BJ (cell line): Measurements from ENCODE around the gene ACER3. TPM values are rescaled to one million over a fixed set of nuclear protein-coding genes. Genes with fewer than 3 reads are reported as not detected.
"Not testable (repeated sequence)": the region's sequence is repeated elsewhere in the genome, so short reads cannot be mapped to it uniquely, and the experiment has no call there.

ENCODE experiments used
- CTCF ChIA-PET: fragments of 350-600 bp; formaldehyde crosslinking; extraction: SDS; loops from one replicate; lab custom pipeline; 2021; ENCODE audit warnings: antibody characterized with exemption, inconsistent platforms; lab: Yijun Ruan, JAX
- POLR2A ChIA-PET: fragments of 300-600 bp; sonication (Branson Sonifier 250); formaldehyde crosslinking; extraction: SDS; loops from one replicate; lab custom pipeline; 2021; ENCODE audit warnings: antibody characterized with exemption; lab: Charles Lee
- DNase-seq: peaks from one replicate; pipeline ENCODE4 v3.0.0-alpha.2; 2011; ENCODE audit warnings: low read depth
- H3K27me3 ChIP-seq: 2 replicates; pipeline ENCODE4 v1.6.0; 2011; ENCODE audit warnings: low read length; ENCODE audit not compliant: control insufficient read depth, insufficient read depth
- H3K36me3 ChIP-seq: 2 replicates; pipeline ENCODE4 v1.5.1; 2011; ENCODE audit warnings: low read length; ENCODE audit not compliant: control insufficient read depth, insufficient read depth
- H3K4me3 ChIP-seq: 2 replicates; pipeline ENCODE4 v1.5.1; 2011; ENCODE audit warnings: low read depth, mild to moderate bottlenecking, control low read depth, low read length
- polyA plus RNA-seq: library from polyadenylated mRNA; depleted of rRNA; stranded (reverse); fragments of >200 nt; gene quantifications from 2 replicates; pipeline ENCODE4 v1.2.3, GENCODE V29; 2011
- TF ChIP-seq, protein P1 (sequence below): IDR thresholded peaks from 2 replicates; pipeline ENCODE4 v1.5.1; 2011; ENCODE audit warnings: low read depth, mild to moderate bottlenecking, control low read depth, inconsistent platforms, low read length, moderate library complexity; ENCODE audit not compliant: insufficient read depth

ACER3 gene
- polyA plus RNA-seq, 1 experiment, result 9.7 TPM

- TF ChIP-seq, protein P1, sequence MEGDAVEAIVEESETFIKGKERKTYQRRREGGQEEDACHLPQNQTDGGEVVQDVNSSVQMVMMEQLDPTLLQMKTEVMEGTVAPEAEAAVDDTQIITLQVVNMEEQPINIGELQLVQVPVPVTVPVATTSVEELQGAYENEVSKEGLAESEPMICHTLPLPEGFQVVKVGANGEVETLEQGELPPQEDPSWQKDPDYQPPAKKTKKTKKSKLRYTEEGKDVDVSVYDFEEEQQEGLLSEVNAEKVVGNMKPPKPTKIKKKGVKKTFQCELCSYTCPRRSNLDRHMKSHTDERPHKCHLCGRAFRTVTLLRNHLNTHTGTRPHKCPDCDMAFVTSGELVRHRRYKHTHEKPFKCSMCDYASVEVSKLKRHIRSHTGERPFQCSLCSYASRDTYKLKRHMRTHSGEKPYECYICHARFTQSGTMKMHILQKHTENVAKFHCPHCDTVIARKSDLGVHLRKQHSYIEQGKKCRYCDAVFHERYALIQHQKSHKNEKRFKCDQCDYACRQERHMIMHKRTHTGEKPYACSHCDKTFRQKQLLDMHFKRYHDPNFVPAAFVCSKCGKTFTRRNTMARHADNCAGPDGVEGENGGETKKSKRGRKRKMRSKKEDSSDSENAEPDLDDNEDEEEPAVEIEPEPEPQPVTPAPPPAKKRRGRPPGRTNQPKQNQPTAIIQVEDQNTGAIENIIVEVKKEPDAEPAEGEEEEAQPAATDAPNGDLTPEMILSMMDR, result no peak
- CTCF ChIA-PET, result interaction anchor here (0.7 to 1.1 kb wide), 4 partner anchors 24 to 619 kb away, joined by 3 to 4 read pairs (median 4); no protein-coding TSS in a partner anchor
- DNase-seq, result no peak
- POLR2A ChIA-PET, result no interaction called here
- no peaks in the 10 kb centered on the region for H3K36me3 ChIP-seq
- H3K27me3 ChIP-seq, result no peaks in the 10 kb centered on the region
- H3K4me3 ChIP-seq, result no peak overlapping the region
Observed at GRCh38 chr11:76825726-76826396, 34.9 kb upstream of the ACER3 start.

GRCh38 chr11:76826508-76826907 is 34.2 kb upstream of the ACER3 start:
- H3K36me3 ChIP-seq, POLR2A ChIA-PET, DNase-seq, CTCF ChIA-PET, H3K4me3 ChIP-seq, H3K27me3 ChIP-seq: not testable (repeated sequence)

- H3K4me3 ChIP-seq, CTCF ChIA-PET, H3K36me3 ChIP-seq, DNase-seq, H3K27me3 ChIP-seq, POLR2A ChIA-PET: not testable (repeated sequence)
Observed at GRCh38 chr11:76827005-76827404, 33.7 kb upstream of the ACER3 start.

- ChIA-PET CTCF (interaction anchor here (1.0 to 2.3 kb wide), 3 partner anchors 23 to 89 kb away, joined by 3 to 7 read pairs (median 5); no protein-coding TSS in a partner anchor), POLR2A (no interaction called here)
- DNase-seq, result no peak
- TF ChIP-seq, protein P1, result no peak
- no peak overlapping the region for H3K4me3 ChIP-seq
- peaks cover 6% of the 10 kb centered on the region for H3K27me3 ChIP-seq
- no peaks in the 10 kb centered on the region for H3K36me3 ChIP-seq
Observed at GRCh38 chr11:76830639-76831327, 29.9 kb upstream of the ACER3 start.

GRCh38 chr11:76831686-76832310 is 28.9 kb upstream of the ACER3 start:
- ChIA-PET CTCF (interaction anchor here (2.3 kb wide), 1 partner anchor 87 kb away, joined by 7 read pairs; no protein-coding TSS in a partner anchor), POLR2A (no interaction called here)
- TF ChIP-seq, protein P1, result no peak
- Histone ChIP-seq H3K27me3 (peaks cover 6% of the 10 kb centered on the region), H3K36me3 (no peaks in the 10 kb centered on the region), H3K4me3 (no peak overlapping the region)
- DNase-seq, result no peak

DNA sequence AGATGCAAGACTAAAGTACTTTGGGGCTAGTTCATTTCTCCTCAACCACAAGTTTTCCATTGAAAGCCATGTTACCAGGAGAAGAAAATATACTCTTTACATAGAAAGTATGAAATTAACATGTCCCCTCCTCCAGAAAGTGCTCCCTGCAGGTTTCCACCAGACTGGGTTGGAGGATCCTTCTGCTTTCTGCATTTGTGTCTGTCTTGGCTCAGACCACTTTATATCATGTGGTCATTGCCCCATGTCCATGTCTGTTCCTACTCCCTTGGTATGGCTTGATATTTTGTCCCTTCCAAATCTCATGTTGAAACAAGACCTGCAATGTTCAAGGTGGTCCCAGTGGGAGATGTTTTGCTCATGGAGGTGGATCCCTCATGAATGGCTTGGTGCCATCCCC is 28.4 kb upstream of the ACER3 start:
- no peaks in the 10 kb centered on the region for H3K36me3 ChIP-seq
- CTCF ChIA-PET, result interaction anchor here (2.3 kb wide), 1 partner anchor 86 kb away, joined by 7 read pairs; no protein-coding TSS in a partner anchor
- H3K4me3 ChIP-seq, result no peak overlapping the region
- TF ChIP-seq, protein P1, result no peak
- H3K27me3 ChIP-seq, result peaks cover 8% of the 10 kb centered on the region
- DNase-seq, result no peak
- POLR2A ChIA-PET, result no interaction called here
